Kidney capillary endothelial cell (primary cell): Measurements from ENCODE around the gene CCDC9B.

Experiments
- DNase-seq: peaks from one replicate; pipeline ENCODE4 v3.0.0-alpha.2; 2018; ENCODE audit warnings: low spot score

The CCDC9B gene

GRCh38 chr15:40365624-40366456 lies 25.1 kb upstream of the CCDC9B start:
- no peak for DNase-seq

- DNase-seq: no peak
Observed at GRCh38 chr15:40365016-40365415, 24.3 kb upstream of the CCDC9B start.

GRCh38 chr15:40364251-40364650 lies 23.5 kb upstream of the CCDC9B start:
- no peak for DNase-seq

- DNase-seq: no peak
Observed at GRCh38 chr15:40363611-40364010, 22.9 kb upstream of the CCDC9B start.

- no peak for DNase-seq
Observed at GRCh38 chr15:40361640-40362039, 20.9 kb upstream of the CCDC9B start.

- no peak for DNase-seq
Observed at GRCh38 chr15:40360015-40360414, 19.3 kb upstream of the CCDC9B start.

GRCh38 chr15:40358471-40359353 lies 18.0 kb upstream of the CCDC9B start:
- DNase-seq: no peak

GRCh38 chr15:40357723-40358470 lies 17.2 kb upstream of the CCDC9B start, which contains the start of gene DISP2:
Gene DISP2 (plus strand): TSS chr15:40358219. CDS start chr15:40358322, 103 bp downstream.
- peak; percentile 83 for DNase-seq

- DNase-seq: no peak
Observed at GRCh38 chr15:40357246-40357645, 16.5 kb upstream of the CCDC9B start.

- no peak for DNase-seq
Observed at GRCh38 chr15:40355976-40356585, 15.3 kb upstream of the CCDC9B start.

- DNase-seq: no peak
Observed at GRCh38 chr15:40354408-40355171, 13.9 kb upstream of the CCDC9B start.

- no peak for DNase-seq
Observed at GRCh38 chr15:40353697-40354096, 13.0 kb upstream of the CCDC9B start.

GRCh38 chr15:40352281-40352901 lies 11.7 kb upstream of the CCDC9B start:
- no peak for DNase-seq

- DNase-seq: no peak
Observed at GRCh38 chr15:40349163-40349562, 8.4 kb upstream of the CCDC9B start.

GRCh38 chr15:40348474-40348870 lies 7.7 kb upstream of the CCDC9B start:
- DNase-seq: no peak

- DNase-seq: no peak
Observed at GRCh38 chr15:40347559-40348473, 7.1 kb upstream of the CCDC9B start.

- DNase-seq: no peak
Observed at GRCh38 chr15:40346579-40347558, 6.1 kb upstream of the CCDC9B start.

- DNase-seq: no peak
Observed at GRCh38 chr15:40345867-40346578, 5.3 kb upstream of the CCDC9B start.
